Astrocyte of the cerebellum (primary cell): ENCODE measurements around the gene ABCC3.

ENCODE experiments used
- DNase-seq: peaks from one replicate; pipeline ENCODE4 v3.0.0-alpha.2; 2011; ENCODE audit warnings: low read depth
- H3K4me3 ChIP-seq: 2 replicates; pipeline ENCODE4 v1.5.1; 2011; ENCODE audit warnings: mild to moderate bottlenecking, low read depth, low read length, moderate library complexity
- CTCF ChIP-seq: IDR thresholded peaks from 2 replicates; pipeline ENCODE4 v1.5.1; 2012; ENCODE audit warnings: low read length, low read depth, moderate library complexity, mild to moderate bottlenecking; ENCODE audit errors: missing control alignments
- in situ Hi-C: cut with HindIII; loops from 2 replicates; pipeline ENCODE4 v1.10.0; 2017; ENCODE audit warnings: low sequenced_read_pairs

ABCC3 gene

GRCh38 chr17:50607522-50608175 lies 27.0 kb upstream of the ABCC3 start:
- DNase-seq, result no peak
- in situ Hi-C loops, result no loop called here
- TF ChIP-seq CTCF, result no peak
- H3K4me3 ChIP-seq, result no peak overlapping the region

- no peak for DNase-seq
- no peak overlapping the region for H3K4me3 ChIP-seq
- TF ChIP-seq CTCF, result no peak
- in situ Hi-C loops, result no loop called here
Observed at GRCh38 chr17:50608700-50609379, 25.8 kb upstream of the ABCC3 start.

- in situ Hi-C loops, result no loop called here
- DNase-seq, result no peak
- no peak for TF ChIP-seq CTCF
- no peak overlapping the region for H3K4me3 ChIP-seq
Observed at GRCh38 chr17:50609380-50610074, 25.2 kb upstream of the ABCC3 start.

GRCh38 chr17:50611634-50612033 lies 23.0 kb upstream of the ABCC3 start:
- no peak overlapping the region for H3K4me3 ChIP-seq
- TF ChIP-seq CTCF, result no peak
- no peak for DNase-seq
- in situ Hi-C loops, result no loop called here

- H3K4me3 ChIP-seq, result no peak overlapping the region
- no peak for DNase-seq
- in situ Hi-C loops, result no loop called here
- no peak for TF ChIP-seq CTCF
Observed at GRCh38 chr17:50612281-50612680, 22.4 kb upstream of the ABCC3 start.

GRCh38 chr17:50613007-50613992 lies 21.4 kb upstream of the ABCC3 start:
- DNase-seq, result no peak
- no peak overlapping the region for H3K4me3 ChIP-seq
- no peak for TF ChIP-seq CTCF
- in situ Hi-C loops, result no loop called here
